ENCODE results near the gene NTRK3. TPM values are rescaled to one million over a fixed set of nuclear protein-coding genes. Genes with fewer than 3 reads are reported as not detected.

NTRK3 gene
- polyA plus RNA-seq, 1 donor from 2014 or later, result 42.7 TPM

DNA sequence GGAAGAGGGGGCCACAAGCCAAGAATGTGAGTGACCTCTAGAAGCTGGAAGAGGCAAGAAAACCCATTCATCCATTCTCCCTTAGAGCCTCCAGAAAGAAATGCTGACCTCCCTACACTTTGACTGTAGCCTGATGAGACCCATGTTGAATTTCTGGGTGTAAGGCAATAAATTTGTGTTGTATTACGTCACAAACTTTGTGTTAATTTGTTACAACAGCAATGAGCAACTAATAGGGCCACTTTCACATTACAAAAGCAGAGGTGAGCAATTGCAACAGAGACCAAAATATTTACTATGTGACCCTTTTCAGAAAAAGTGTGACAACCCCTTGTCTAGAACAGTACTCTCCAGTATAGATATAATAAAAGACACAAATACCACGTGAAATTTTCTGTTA lies 101.2 kb downstream of the NTRK3 start:
- Histone ChIP-seq H3K4me3 (ENCODE audit: low read length) (no peak overlapping the region), H3F3A (ENCODE audit: insufficient read depth, low read length, poor library complexity, severe bottlenecking) (no peaks in the 10 kb centered on the region), H3K79me2 (replicated peaks; ENCODE audit: insufficient read depth, low read length) (no peaks in the 10 kb centered on the region), H3K9me3 (ENCODE audit: low read length) (no peaks in the 10 kb centered on the region), H3K27me3 (ENCODE audit: insufficient read depth, low read depth, low read length) (no peaks in the 10 kb centered on the region), H2AFZ (ENCODE audit: low read depth, low read length) (no peak overlapping the region), H3K36me3 (ENCODE audit: insufficient read depth, low read length) (no peaks in the 10 kb centered on the region), H4K20me1 (ENCODE audit: insufficient read depth) (no peaks in the 10 kb centered on the region), H3K9ac (ENCODE audit: low read length) (no peak overlapping the region), H3K4me2 (ENCODE audit: low read length) (no peak overlapping the region), H3K27ac (ENCODE audit: low read length) (no peak overlapping the region), H3K9me2 (ENCODE audit: insufficient read depth, low read length) (no peaks in the 10 kb centered on the region)
- TF ChIP-seq TAF1 (IDR thresholded peaks at IDR 0.05; ENCODE audit: low read depth) (no peak), MXI1 (conservative IDR thresholded peaks at IDR 0.05; ENCODE audit: poor library complexity, severe bottlenecking) (no peak), SMC3 (conservative IDR thresholded peaks at IDR 0.05; ENCODE audit: poor library complexity) (no peak), EZH2 (IDR thresholded peaks at IDR 0.05; ENCODE audit: borderline replicate concordance, insufficient read depth, low read length, poor library complexity, severe bottlenecking) (no peak), POLR2AphosphoS5 (IDR thresholded peaks at IDR 0.05) (no peak), RAD21 (conservative IDR thresholded peaks at IDR 0.05) (no peak), EP300 (conservative IDR thresholded peaks at IDR 0.05; ENCODE audit: poor library complexity, severe bottlenecking) (no peak)
- TF ChIP-seq, protein P1, sequence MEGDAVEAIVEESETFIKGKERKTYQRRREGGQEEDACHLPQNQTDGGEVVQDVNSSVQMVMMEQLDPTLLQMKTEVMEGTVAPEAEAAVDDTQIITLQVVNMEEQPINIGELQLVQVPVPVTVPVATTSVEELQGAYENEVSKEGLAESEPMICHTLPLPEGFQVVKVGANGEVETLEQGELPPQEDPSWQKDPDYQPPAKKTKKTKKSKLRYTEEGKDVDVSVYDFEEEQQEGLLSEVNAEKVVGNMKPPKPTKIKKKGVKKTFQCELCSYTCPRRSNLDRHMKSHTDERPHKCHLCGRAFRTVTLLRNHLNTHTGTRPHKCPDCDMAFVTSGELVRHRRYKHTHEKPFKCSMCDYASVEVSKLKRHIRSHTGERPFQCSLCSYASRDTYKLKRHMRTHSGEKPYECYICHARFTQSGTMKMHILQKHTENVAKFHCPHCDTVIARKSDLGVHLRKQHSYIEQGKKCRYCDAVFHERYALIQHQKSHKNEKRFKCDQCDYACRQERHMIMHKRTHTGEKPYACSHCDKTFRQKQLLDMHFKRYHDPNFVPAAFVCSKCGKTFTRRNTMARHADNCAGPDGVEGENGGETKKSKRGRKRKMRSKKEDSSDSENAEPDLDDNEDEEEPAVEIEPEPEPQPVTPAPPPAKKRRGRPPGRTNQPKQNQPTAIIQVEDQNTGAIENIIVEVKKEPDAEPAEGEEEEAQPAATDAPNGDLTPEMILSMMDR (IDR thresholded peaks at IDR 0.05; ENCODE audit: poor library complexity, severe bottlenecking), result no peak
- TF ChIP-seq, protein P2, sequence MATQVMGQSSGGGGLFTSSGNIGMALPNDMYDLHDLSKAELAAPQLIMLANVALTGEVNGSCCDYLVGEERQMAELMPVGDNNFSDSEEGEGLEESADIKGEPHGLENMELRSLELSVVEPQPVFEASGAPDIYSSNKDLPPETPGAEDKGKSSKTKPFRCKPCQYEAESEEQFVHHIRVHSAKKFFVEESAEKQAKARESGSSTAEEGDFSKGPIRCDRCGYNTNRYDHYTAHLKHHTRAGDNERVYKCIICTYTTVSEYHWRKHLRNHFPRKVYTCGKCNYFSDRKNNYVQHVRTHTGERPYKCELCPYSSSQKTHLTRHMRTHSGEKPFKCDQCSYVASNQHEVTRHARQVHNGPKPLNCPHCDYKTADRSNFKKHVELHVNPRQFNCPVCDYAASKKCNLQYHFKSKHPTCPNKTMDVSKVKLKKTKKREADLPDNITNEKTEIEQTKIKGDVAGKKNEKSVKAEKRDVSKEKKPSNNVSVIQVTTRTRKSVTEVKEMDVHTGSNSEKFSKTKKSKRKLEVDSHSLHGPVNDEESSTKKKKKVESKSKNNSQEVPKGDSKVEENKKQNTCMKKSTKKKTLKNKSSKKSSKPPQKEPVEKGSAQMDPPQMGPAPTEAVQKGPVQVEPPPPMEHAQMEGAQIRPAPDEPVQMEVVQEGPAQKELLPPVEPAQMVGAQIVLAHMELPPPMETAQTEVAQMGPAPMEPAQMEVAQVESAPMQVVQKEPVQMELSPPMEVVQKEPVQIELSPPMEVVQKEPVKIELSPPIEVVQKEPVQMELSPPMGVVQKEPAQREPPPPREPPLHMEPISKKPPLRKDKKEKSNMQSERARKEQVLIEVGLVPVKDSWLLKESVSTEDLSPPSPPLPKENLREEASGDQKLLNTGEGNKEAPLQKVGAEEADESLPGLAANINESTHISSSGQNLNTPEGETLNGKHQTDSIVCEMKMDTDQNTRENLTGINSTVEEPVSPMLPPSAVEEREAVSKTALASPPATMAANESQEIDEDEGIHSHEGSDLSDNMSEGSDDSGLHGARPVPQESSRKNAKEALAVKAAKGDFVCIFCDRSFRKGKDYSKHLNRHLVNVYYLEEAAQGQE (IDR thresholded peaks at IDR 0.05; ENCODE audit: borderline replicate concordance), result no peak

DNA sequence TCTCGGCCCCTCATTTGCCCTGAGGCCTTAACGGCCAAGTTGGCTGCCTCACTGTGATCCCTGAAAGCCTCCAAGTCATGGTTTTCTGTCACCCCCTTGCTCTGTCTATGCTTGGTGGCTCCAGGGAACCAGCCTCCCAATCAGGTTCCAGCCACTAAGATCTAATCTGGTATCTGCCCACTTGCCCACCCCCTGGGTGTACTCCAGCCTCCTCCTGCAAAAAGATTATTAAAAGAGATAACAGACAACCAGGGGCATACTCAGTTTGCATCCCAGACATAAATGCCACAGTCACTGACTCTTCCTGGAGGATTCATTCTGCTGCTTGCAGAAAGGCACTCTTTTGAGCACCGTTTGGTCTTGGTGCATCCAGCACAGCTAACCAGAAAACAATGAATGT lies 103.9 kb downstream of the NTRK3 start:
- H3F3A ChIP-seq (ENCODE audit: insufficient read depth, low read length, poor library complexity, severe bottlenecking), result no peaks in the 10 kb centered on the region
- H3K36me3 ChIP-seq (ENCODE audit: insufficient read depth, low read length), result no peaks in the 10 kb centered on the region
- no peaks in the 10 kb centered on the region for H3K9me3 ChIP-seq (ENCODE audit: low read length)
- no peak overlapping the region for H2AFZ ChIP-seq (ENCODE audit: low read depth, low read length)
- H3K4me3 ChIP-seq (ENCODE audit: low read length), result no peak overlapping the region
- no peaks in the 10 kb centered on the region for H4K20me1 ChIP-seq (ENCODE audit: insufficient read depth)
- H3K79me2 ChIP-seq (replicated peaks; ENCODE audit: insufficient read depth, low read length), result no peaks in the 10 kb centered on the region
- no peak overlapping the region for H3K27ac ChIP-seq (ENCODE audit: low read length)
- no peak overlapping the region for H3K9ac ChIP-seq (ENCODE audit: low read length)
- no peaks in the 10 kb centered on the region for H3K27me3 ChIP-seq (ENCODE audit: insufficient read depth, low read depth, low read length)
- no peak overlapping the region for H3K4me2 ChIP-seq (ENCODE audit: low read length)
- no peaks in the 10 kb centered on the region for H3K9me2 ChIP-seq (ENCODE audit: insufficient read depth, low read length)
- TF ChIP-seq, protein P2 (IDR thresholded peaks at IDR 0.05; ENCODE audit: borderline replicate concordance), result no peak
- no peak for TF ChIP-seq MXI1 (conservative IDR thresholded peaks at IDR 0.05; ENCODE audit: poor library complexity, severe bottlenecking)
- TF ChIP-seq, protein P1 (IDR thresholded peaks at IDR 0.05; ENCODE audit: poor library complexity, severe bottlenecking), result no peak
- TF ChIP-seq SMC3 (conservative IDR thresholded peaks at IDR 0.05; ENCODE audit: poor library complexity), result no peak

Measured in neural cell (in vitro differentiated cells).